GM12873 (cell line): Measurements from ENCODE around the gene AIPL1.

ENCODE experiments used
- TF ChIP-seq, protein P1 (sequence below): IDR thresholded peaks from 2 replicates; pipeline ENCODE4 v1.5.1; 2012; ENCODE audit warnings: low read depth, mild to moderate bottlenecking, moderate library complexity, low read length, control low read depth; ENCODE audit not compliant: insufficient read depth; ENCODE audit errors: missing control alignments

The AIPL1 gene

DNA sequence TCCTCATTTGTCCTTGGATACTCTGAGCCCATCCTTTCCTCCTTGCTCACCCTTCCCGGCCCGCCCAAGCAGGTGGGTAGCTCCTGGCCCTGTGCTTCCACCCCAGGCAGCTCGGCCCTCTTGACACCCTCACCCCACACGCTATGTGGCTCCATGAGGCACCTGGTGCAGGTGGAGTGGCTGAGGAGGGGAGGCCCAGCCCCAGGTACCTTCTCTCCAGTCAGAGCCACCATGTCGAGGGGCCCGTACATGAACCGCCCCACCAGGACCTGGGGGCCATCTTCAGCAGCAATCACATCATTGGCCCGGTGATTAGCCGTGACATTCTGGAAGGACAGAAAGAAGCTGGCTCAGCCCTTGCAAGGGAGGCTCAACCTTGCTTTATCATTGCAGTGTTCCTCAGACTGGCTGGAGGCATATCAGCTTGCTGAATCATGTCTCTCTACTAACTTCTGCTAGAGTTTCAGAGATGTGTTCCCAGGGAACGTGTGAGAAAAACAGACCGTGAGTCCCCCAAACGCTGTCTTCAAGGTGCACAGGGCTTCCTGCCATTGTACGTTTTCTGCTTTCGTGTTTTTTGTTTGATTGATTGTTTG is 29.6 kb upstream of the AIPL1 start:
- TF ChIP-seq, protein P1, sequence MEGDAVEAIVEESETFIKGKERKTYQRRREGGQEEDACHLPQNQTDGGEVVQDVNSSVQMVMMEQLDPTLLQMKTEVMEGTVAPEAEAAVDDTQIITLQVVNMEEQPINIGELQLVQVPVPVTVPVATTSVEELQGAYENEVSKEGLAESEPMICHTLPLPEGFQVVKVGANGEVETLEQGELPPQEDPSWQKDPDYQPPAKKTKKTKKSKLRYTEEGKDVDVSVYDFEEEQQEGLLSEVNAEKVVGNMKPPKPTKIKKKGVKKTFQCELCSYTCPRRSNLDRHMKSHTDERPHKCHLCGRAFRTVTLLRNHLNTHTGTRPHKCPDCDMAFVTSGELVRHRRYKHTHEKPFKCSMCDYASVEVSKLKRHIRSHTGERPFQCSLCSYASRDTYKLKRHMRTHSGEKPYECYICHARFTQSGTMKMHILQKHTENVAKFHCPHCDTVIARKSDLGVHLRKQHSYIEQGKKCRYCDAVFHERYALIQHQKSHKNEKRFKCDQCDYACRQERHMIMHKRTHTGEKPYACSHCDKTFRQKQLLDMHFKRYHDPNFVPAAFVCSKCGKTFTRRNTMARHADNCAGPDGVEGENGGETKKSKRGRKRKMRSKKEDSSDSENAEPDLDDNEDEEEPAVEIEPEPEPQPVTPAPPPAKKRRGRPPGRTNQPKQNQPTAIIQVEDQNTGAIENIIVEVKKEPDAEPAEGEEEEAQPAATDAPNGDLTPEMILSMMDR = no peak

DNA sequence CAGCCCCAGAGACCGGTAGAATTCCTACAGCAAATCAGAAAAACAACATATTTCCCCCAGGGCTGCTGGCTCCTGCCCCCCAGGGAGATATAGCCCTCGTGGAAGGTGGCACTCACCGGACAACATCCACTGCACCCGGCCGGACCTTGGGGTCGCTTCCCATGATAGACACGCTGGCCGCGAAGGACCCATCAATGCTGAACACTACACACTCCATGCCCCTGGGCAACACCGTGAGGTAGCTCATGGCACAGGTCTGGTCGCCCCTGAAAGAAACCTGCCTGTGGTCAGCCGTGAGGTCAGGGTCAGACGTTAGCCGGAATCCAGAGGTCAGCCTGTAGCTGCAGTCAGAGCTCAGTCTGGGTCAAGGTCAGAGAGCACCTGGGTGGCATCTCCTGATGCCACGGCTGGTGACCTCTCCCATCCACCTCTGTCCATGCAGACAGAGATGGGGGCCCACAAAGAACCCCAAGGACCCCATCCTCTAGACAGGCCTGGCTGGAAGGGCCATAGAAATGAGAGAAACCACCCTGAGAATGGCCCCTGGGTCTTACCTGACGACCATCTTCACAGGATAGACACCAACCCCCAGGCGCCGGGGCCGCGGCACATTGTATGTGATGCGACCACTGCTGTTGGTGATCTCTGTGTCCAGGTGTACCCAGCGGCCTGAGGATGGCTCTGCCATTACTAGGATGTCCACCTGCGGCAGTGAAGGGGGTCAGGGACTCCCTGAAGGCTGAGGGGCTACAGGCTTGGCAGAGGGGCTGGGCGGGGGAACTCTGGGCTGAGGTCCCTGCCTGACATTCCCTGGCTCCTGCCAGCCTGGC is 28.9 kb upstream of the AIPL1 start:
- TF ChIP-seq, protein P1 = no peak

DNA sequence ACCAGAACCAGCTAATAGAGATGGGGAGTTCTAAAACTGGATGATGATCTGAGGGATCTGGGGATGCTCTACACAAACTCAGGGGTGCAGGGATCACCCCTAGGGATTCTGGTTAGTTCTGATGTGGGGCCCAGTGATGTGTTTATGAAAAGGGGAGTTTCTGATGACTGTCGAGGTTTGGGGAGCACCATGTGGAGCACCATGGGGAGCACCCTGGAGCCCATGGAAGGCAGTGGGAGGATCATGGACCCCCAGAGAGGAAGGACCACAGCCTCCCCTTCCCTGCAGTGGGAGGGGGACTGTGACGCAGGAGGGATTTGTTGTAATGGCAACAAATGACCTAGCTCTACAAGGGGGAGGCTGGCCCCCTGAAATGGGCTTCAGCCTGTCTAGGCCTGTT is 27.8 kb upstream of the AIPL1 start:
- TF ChIP-seq, protein P1 = no peak

DNA sequence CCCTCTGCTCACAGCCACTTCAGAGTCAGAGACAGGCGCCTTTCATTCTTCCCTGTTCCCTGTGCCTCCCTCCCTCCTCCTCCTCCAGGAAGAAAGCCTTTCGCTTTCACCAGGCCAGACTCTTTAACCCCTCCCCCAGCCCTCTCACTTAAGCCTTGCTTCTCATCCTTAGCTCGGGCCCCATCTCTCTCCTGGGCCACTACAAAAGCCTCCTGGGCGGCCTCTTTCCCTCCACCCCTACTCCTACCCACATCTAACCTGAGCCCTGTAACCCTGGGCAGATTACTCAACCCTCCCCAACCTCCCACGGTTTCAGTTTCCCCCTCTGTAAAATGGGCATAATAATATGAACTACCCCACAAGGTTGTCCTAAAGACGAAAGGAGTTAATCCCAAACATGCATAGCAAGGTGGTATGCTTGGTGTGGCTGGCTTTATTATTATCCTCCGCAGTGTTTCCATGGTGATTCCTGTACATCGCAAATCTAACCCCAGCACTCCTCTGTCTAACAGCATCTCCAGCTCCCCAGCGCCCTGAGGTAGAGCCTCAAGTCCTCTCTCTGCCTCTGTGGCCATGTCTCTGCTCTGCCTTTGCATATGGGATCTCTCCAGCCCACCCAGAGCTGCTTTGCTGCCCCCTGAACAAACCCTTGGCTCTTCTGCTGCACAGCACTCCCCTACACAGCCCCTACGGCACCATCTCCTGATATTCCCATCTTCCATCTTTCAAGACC is 27.0 kb upstream of the AIPL1 start:
- TF ChIP-seq, protein P1 = no peak

DNA sequence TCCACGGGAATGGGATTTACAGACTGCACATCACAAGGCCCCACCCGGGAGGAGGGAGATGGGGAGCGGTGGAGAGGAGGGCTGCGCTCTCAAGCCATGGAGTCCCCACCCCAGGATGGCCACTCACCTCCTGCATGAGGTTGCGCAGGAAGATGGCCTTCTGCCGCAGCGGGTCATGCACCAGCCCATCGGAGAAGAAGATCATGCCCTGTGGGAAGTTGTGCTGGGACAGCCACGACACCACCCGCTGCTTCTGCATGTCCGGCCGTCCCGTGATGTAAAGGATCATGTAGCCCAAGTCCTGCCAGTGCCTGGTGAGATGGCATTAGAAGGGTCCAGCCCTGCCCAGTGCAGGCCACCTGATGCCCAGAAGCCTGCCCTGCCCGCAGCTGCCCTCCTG is 26.3 kb upstream of the AIPL1 start:
- TF ChIP-seq, protein P1 = no peak

DNA sequence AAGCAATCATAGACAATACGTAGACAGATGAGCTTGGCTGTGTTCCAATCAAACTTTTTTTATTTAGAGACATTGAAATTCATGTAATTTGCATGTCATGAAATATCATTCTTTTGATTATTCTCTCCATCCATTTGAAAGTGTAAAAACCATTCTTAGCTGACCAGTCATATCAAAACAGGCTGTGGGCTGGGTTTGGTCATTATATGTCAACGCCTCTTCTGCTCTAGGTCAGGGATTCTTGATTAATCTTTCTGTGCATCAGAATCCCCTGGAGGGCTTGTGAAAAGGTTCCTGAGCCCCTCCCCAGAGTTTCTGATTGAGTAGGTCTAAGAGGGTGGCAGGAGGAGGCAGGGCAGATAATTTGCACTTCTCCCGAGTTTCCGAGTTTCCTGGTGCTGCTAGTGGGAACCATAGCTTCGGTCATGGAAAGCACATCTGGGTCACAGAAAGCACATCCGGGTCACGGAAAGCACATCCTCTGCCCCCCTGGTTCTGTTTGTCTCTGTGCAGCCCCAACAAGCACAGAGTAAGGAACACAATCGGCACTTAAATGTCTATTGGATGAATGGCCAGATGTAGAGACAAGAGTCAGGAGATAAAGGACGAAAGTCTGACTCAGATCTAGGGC is 25.7 kb upstream of the AIPL1 start:
- TF ChIP-seq, protein P1 = no peak
